BLaER1 treated with 17β-estradiol and CSF1 and Interleukin-3, amounts not matched to agents 10 nM and 100 nM (cell line): ENCODE measurements around the gene ATP6V1D.
"Not testable (repeated sequence)": the region's sequence is repeated elsewhere in the genome, so short reads cannot be mapped to it uniquely, and the experiment has no call there.

Experiments used
- H3K27ac ChIP-seq, 11 experiments: shearing (Covaris generic); formaldehyde crosslinking; 2 replicates each; pipeline ENCODE4 v1.8.1; 2022
- H3K27me3 ChIP-seq, 11 experiments: shearing (Covaris generic); formaldehyde crosslinking; 2 replicates each; pipeline ENCODE4 v1.8.1; 2022
- H3K36me3 ChIP-seq, 11 experiments: shearing (Covaris generic); formaldehyde crosslinking; 2 replicates each; pipeline ENCODE4 v1.8.1; 2022
- H3K4me1 ChIP-seq, 10 experiments: shearing (Covaris generic); formaldehyde crosslinking; 2 replicates each; pipeline ENCODE4 v1.8.1; 2022
- H3K4me2 ChIP-seq, 11 experiments: shearing (Covaris generic); formaldehyde crosslinking; 2 replicates each; pipeline ENCODE4 v1.8.1; 2022
- H3K4me3 ChIP-seq, 10 experiments: shearing (Covaris generic); formaldehyde crosslinking; 2 replicates each; pipeline ENCODE4 v1.8.1; 2022
- H3K9ac ChIP-seq, 11 experiments: shearing (Covaris generic); formaldehyde crosslinking; 2 replicates each; pipeline ENCODE4 v1.8.1; 2022
- H3K9me3 ChIP-seq, 11 experiments: shearing (Covaris generic); formaldehyde crosslinking; replicated peaks in 1 of 11; 2 replicates each; pipeline ENCODE4 v1.8.1; 2022
- H4K20me1 ChIP-seq, 11 experiments: shearing (Covaris generic); formaldehyde crosslinking; 2 replicates each; pipeline ENCODE4 v1.8.1; 2022
- Cebpa-rat ChIP-seq, 11 experiments: shearing (Covaris generic); IDR thresholded peaks; 2 replicates each; pipeline ENCODE4 v1.8.1; 2022

The ATP6V1D gene

GRCh38 chr14:67359775-67360469, at the start of gene ATP6V1D, which contains the start of gene EIF2S1:
Gene ATP6V1D (minus strand): TSS chr14:67359804. CDS start chr14:67359698, 106 bp downstream.
Gene EIF2S1 (plus strand): TSS chr14:67360328. CDS start chr14:67364768, 4,440 bp downstream.
- TF ChIP-seq Cebpa-rat (IDR thresholded peaks at IDR 0.05): no peak
- H3K27ac ChIP-seq: peak within 1 kb of the TSS; percentile 96 to 99 (median 99)
- no peaks in the 10 kb centered on the region for H3K9me3 ChIP-seq
- H3K36me3 ChIP-seq: peaks cover 12 to 37% (median 26%) of the 10 kb centered on the region in 11 experiments; a peak in 20 of 22 replicates
- H3K4me1 ChIP-seq: peaks cover 36 to 66% (median 46%) of the 10 kb centered on the region in 10 experiments
- H3K9ac ChIP-seq: peak within 1 kb of the TSS; percentile 93 to 99 (median 96)
- H4K20me1 ChIP-seq: peaks cover 29 to 76% (median 61%) of the 10 kb centered on the region in 11 experiments; a peak in 20 of 22 replicates
- peak within 1 kb of the TSS; percentile 86 to 99 (median 92) for H3K4me2 ChIP-seq
- peak within 1 kb of the TSS; percentile 80 to 94 (median 88) for H3K4me3 ChIP-seq
- no peaks in the 10 kb centered on the region for H3K27me3 ChIP-seq

GRCh38 chr14:67408122-67408801, 48.7 kb upstream of the ATP6V1D start:
- not testable (repeated sequence) for H3K4me2 ChIP-seq, H3K9me3 ChIP-seq, H3K27me3 ChIP-seq, H3K4me1 ChIP-seq, H3K27ac ChIP-seq, H3K36me3 ChIP-seq, H3K9ac ChIP-seq, H4K20me1 ChIP-seq, H3K4me3 ChIP-seq

- no peaks in the 10 kb centered on the region for H3K36me3 ChIP-seq
- H3K4me1 ChIP-seq: no peaks in the 10 kb centered on the region
- no peak overlapping the region for H3K4me2 ChIP-seq
- no peak overlapping the region for H3K4me3 ChIP-seq
- no peak overlapping the region for H3K9ac ChIP-seq
- no peaks in the 10 kb centered on the region for H4K20me1 ChIP-seq
- no peaks in the 10 kb centered on the region for H3K27me3 ChIP-seq
- no peak for TF ChIP-seq Cebpa-rat (IDR thresholded peaks at IDR 0.05)
- H3K27ac ChIP-seq: no peak overlapping the region
- H3K9me3 ChIP-seq: peaks cover 0 to 7% (median 0%) of the 10 kb centered on the region in 11 experiments; a peak in 1 of 22 replicates
Observed at GRCh38 chr14:67405771-67406170, 46.2 kb upstream of the ATP6V1D start.

GRCh38 chr14:67400434-67400833, 40.8 kb upstream of the ATP6V1D start:
- Histone ChIP-seq H3K27ac (no peak overlapping the region), H3K9ac (no peak overlapping the region), H3K4me3 (no peak overlapping the region), H3K27me3 (no peaks in the 10 kb centered on the region), H3K4me2 (no peak overlapping the region), H3K4me1 (peaks cover 0 to 9% (median 3%) of the 10 kb centered on the region in 10 experiments; a peak in 5 of 20 replicates), H3K36me3 (no peaks in the 10 kb centered on the region), H3K9me3 (no peaks in the 10 kb centered on the region), H4K20me1 (no peaks in the 10 kb centered on the region)
- no peak for TF ChIP-seq Cebpa-rat (IDR thresholded peaks at IDR 0.05)

GRCh38 chr14:67397536-67397935, 37.9 kb upstream of the ATP6V1D start:
- Histone ChIP-seq H3K4me1 (peaks cover 0 to 13% (median 4%) of the 10 kb centered on the region in 10 experiments; a peak in 5 of 20 replicates), H3K4me2 (no peak overlapping the region), H3K4me3 (no peak overlapping the region), H3K9ac (no peak overlapping the region), H4K20me1 (0 out of 22 replicates have a peak, but pooled peaks cover 0 to 5% (median 0%) of the 10 kb centered on the region in 11 experiments), H3K9me3 (no peaks in the 10 kb centered on the region), H3K27ac (no peak overlapping the region), H3K27me3 (no peaks in the 10 kb centered on the region), H3K36me3 (no peaks in the 10 kb centered on the region)
- TF ChIP-seq Cebpa-rat (IDR thresholded peaks at IDR 0.05): no peak

GRCh38 chr14:67396381-67396970, 36.9 kb upstream of the ATP6V1D start:
- H3K9ac ChIP-seq: no peak overlapping the region
- no peaks in the 10 kb centered on the region for H3K9me3 ChIP-seq
- no peaks in the 10 kb centered on the region for H3K36me3 ChIP-seq
- H3K4me3 ChIP-seq: no peak overlapping the region
- 0 out of 22 replicates have a peak overlapping the region, but pooled peaks of 1 of the 11 experiments have one; percentile 48 for H3K4me2 ChIP-seq
- H4K20me1 ChIP-seq: 0 out of 22 replicates have a peak, but pooled peaks cover 0 to 5% (median 0%) of the 10 kb centered on the region in 11 experiments
- H3K27me3 ChIP-seq: no peaks in the 10 kb centered on the region
- H3K4me1 ChIP-seq: peaks cover 0 to 13% (median 4%) of the 10 kb centered on the region in 10 experiments; a peak in 5 of 20 replicates
- H3K27ac ChIP-seq: no peak overlapping the region
- TF ChIP-seq Cebpa-rat (IDR thresholded peaks at IDR 0.05): no peak

GRCh38 chr14:67395876-67396189, 36.2 kb upstream of the ATP6V1D start:
- no peak for TF ChIP-seq Cebpa-rat (IDR thresholded peaks at IDR 0.05)
- peak overlapping the region in 5 of 11 experiments; percentile 1 to 48 (median 8); a peak in 4 of 22 replicates for H3K4me2 ChIP-seq
- no peak overlapping the region for H3K9ac ChIP-seq
- no peaks in the 10 kb centered on the region for H3K27me3 ChIP-seq
- no peaks in the 10 kb centered on the region for H3K9me3 ChIP-seq
- H3K36me3 ChIP-seq: no peaks in the 10 kb centered on the region
- no peak overlapping the region for H3K4me3 ChIP-seq
- no peak overlapping the region for H3K27ac ChIP-seq
- peaks cover 0 to 13% (median 4%) of the 10 kb centered on the region in 10 experiments; a peak in 5 of 20 replicates for H3K4me1 ChIP-seq
- H4K20me1 ChIP-seq: 0 out of 22 replicates have a peak, but pooled peaks cover 0 to 5% (median 0%) of the 10 kb centered on the region in 11 experiments

GRCh38 chr14:67395086-67395875, 35.7 kb upstream of the ATP6V1D start:
- Histone ChIP-seq H3K27me3 (no peaks in the 10 kb centered on the region), H3K9ac (no peak overlapping the region), H4K20me1 (0 out of 22 replicates have a peak, but pooled peaks cover 0 to 5% (median 0%) of the 10 kb centered on the region in 11 experiments), H3K4me3 (no peak overlapping the region), H3K4me1 (peaks cover 0 to 13% (median 4%) of the 10 kb centered on the region in 10 experiments; a peak in 5 of 20 replicates), H3K9me3 (no peaks in the 10 kb centered on the region), H3K4me2 (peak overlapping the region in 5 of 11 experiments; percentile 1 to 48 (median 8); a peak in 4 of 22 replicates), H3K36me3 (no peaks in the 10 kb centered on the region), H3K27ac (no peak overlapping the region)
- no peak for TF ChIP-seq Cebpa-rat (IDR thresholded peaks at IDR 0.05)
